Mesenchymal stem cell (in vitro differentiated cells and primary cell): ENCODE measurements around the gene SYNM.
A peak's percentile ranks its signal among the peaks of the same experiment; 100 is the strongest.

Experiments
- DNase-seq: peaks from one replicate; pipeline ENCODE4 v3.0.0-alpha.2; 2013
- H2AFZ ChIP-seq: one replicate; pipeline ENCODE4 v1.6.1; 2013; ENCODE audit warnings: low read depth, mild to moderate bottlenecking, control low read depth, inconsistent platforms, low read length, moderate library complexity
- H2AK5ac ChIP-seq: 2 replicates; pipeline ENCODE4 v1.6.1; 2013; ENCODE audit warnings: low read length, moderate library complexity, mild to moderate bottlenecking, inconsistent platforms; ENCODE audit not compliant: severe bottlenecking
- H2BK120ac ChIP-seq: one replicate; pipeline ENCODE4 v1.6.1; 2013; ENCODE audit warnings: low read depth, mild to moderate bottlenecking, inconsistent platforms, low read length, moderate library complexity
- H2BK12ac ChIP-seq, 2 experiments: one replicate each; pipeline ENCODE4 v1.6.1; 2013; ENCODE audit warnings: inconsistent platforms in 2 of 2, low read length in 2 of 2, mild to moderate bottlenecking in 2 of 2, moderate library complexity in 2 of 2, control low read depth in 1 of 2
- H2BK15ac ChIP-seq: one replicate; pipeline ENCODE4 v1.6.1; 2013; ENCODE audit warnings: mild to moderate bottlenecking, low read depth, inconsistent platforms; ENCODE audit not compliant: poor library complexity, severe bottlenecking
- H2BK5ac ChIP-seq: 2 replicates; pipeline ENCODE4 v1.6.1; 2013; ENCODE audit warnings: low read depth, mild to moderate bottlenecking, low read length, control low read depth, inconsistent platforms; ENCODE audit not compliant: poor library complexity, severe bottlenecking
- H3K14ac ChIP-seq, 2 experiments: one replicate each; pipeline ENCODE4 v1.6.1; 2013; ENCODE audit warnings: inconsistent platforms in 2 of 2, low read length in 2 of 2, control low read depth in 1 of 2, mild to moderate bottlenecking in 1 of 2, moderate library complexity in 1 of 2
- H3K18ac ChIP-seq, 2 experiments: one replicate each; pipeline ENCODE4 v1.6.1; 2013; ENCODE audit warnings: inconsistent platforms in 2 of 2, low read length in 2 of 2, control low read depth in 1 of 2, low read depth in 1 of 2, mild to moderate bottlenecking in 1 of 2
- H3K23ac ChIP-seq, 2 experiments: one replicate each; pipeline ENCODE4 v1.6.1; 2013; ENCODE audit warnings: inconsistent platforms in 2 of 2, low read length in 2 of 2, mild to moderate bottlenecking in 2 of 2, moderate library complexity in 2 of 2, control low read depth in 1 of 2
- H3K27ac ChIP-seq: 2 replicates; pipeline ENCODE4 v1.5.1; 2013; ENCODE audit warnings: mild to moderate bottlenecking, moderate library complexity, low read length, control low read depth, inconsistent platforms; ENCODE audit not compliant: poor library complexity, severe bottlenecking
- H3K27me3 ChIP-seq, 2 experiments: 2 replicates each; pipeline versions ENCODE4 v1.6.1 to v1.7.0; 2013; ENCODE audit warnings: low read length in 2 of 2, mild to moderate bottlenecking in 2 of 2, moderate library complexity in 2 of 2, control low read depth in 1 of 2, inconsistent platforms in 1 of 2; ENCODE audit not compliant: control insufficient read depth in 1 of 2, insufficient read depth in 1 of 2
- H3K36me3 ChIP-seq, 2 experiments: 2 replicates each; pipeline versions ENCODE4 v1.6.1 to v1.7.0; 2013; ENCODE audit warnings: low read length in 2 of 2, control low read depth in 1 of 2, inconsistent platforms in 1 of 2, low read depth in 1 of 2, mild to moderate bottlenecking in 1 of 2; ENCODE audit not compliant: insufficient read depth in 2 of 2, control insufficient read depth in 1 of 2
- H3K4ac ChIP-seq, 2 experiments: one replicate each; pipeline ENCODE4 v1.6.1; 2013; ENCODE audit warnings: inconsistent platforms in 2 of 2, low read length in 2 of 2, mild to moderate bottlenecking in 2 of 2, moderate library complexity in 2 of 2, control low read depth in 1 of 2, low read depth in 1 of 2
- H3K4me1 ChIP-seq: 2 replicates; pipeline ENCODE4 v1.6.1; 2013; ENCODE audit warnings: low read depth, low read length, control low read depth; ENCODE audit not compliant: control insufficient read depth, insufficient read depth
- H3K4me2 ChIP-seq: 2 replicates; pipeline ENCODE4 v1.6.1; 2013; ENCODE audit warnings: low read length, mild to moderate bottlenecking, inconsistent platforms; ENCODE audit not compliant: poor library complexity, severe bottlenecking
- H3K4me3 ChIP-seq, 2 experiments: 2 replicates each; pipeline versions ENCODE4 v1.5.1 to v1.7.0; 2013; ENCODE audit warnings: low read length in 2 of 2, mild to moderate bottlenecking in 2 of 2, control low read depth in 1 of 2, low read depth in 1 of 2; ENCODE audit not compliant: insufficient read depth in 1 of 2
- H3K79me1 ChIP-seq: replicated peaks from 2 replicates; pipeline ENCODE4 v1.6.1; 2013; ENCODE audit warnings: mild to moderate bottlenecking, control low read depth, low read length, inconsistent platforms; ENCODE audit not compliant: poor library complexity, severe bottlenecking
- H3K9ac ChIP-seq: 2 replicates; pipeline ENCODE4 v1.7.0; 2013; ENCODE audit warnings: mild to moderate bottlenecking, low read length, moderate library complexity
- H3K9me3 ChIP-seq: 2 replicates; pipeline ENCODE4 v1.7.0; 2013; ENCODE audit warnings: mild to moderate bottlenecking, low read length; ENCODE audit not compliant: control insufficient read depth
- H4K8ac ChIP-seq: one replicate; pipeline ENCODE4 v1.6.1; 2013; ENCODE audit warnings: inconsistent platforms, mild to moderate bottlenecking, low read length, moderate library complexity
- H4K91ac ChIP-seq: one replicate; pipeline ENCODE4 v1.6.1; 2013; ENCODE audit warnings: mild to moderate bottlenecking, low read length, inconsistent platforms
- WGBS: methylation state at CpG from one replicate; pipeline ENCODE4 v1.1.7; 2013; ENCODE audit warnings: mixed read lengths; 5-methylcytosine and 5-hydroxymethylcytosine counted together

SYNM gene

GRCh38 chr15:99114511-99115299 lies 9.8 kb downstream of the SYNM start:
- Histone ChIP-seq H2BK12ac (no peak overlapping the region), H4K8ac (no peak overlapping the region), H3K14ac (peak overlapping the region in 1 of 2 experiments; percentile 36), H2AK5ac (no peak overlapping the region), H3K9ac (no peak overlapping the region), H3K9me3 (no peaks in the 10 kb centered on the region), H3K4me1 (no peaks in the 10 kb centered on the region), H3K79me1 (no peaks in the 10 kb centered on the region), H2BK15ac (no peak overlapping the region), H3K18ac (no peak overlapping the region), H2AFZ (no peak overlapping the region), H4K91ac (no peak overlapping the region), H2BK5ac (no peak overlapping the region), H3K4me2 (no peak overlapping the region), H3K27ac (no peak overlapping the region), H3K4ac (no peak overlapping the region), H3K27me3 (no peaks in the 10 kb centered on the region), H3K4me3 (no peak overlapping the region), H2BK120ac (no peak overlapping the region), H3K23ac (no peak overlapping the region), H3K36me3 (peaks cover 0 to 21% of the 10 kb centered on the region in 2 experiments)
- 86% methylated on average over 12 of the region's 12 CpGs for WGBS
- DNase-seq: no peak

- Histone ChIP-seq H4K91ac (no peak overlapping the region), H2BK15ac (no peak overlapping the region), H2AK5ac (no peak overlapping the region), H3K9ac (no peak overlapping the region), H3K4me3 (no peak overlapping the region), H3K4ac (no peak overlapping the region), H2BK5ac (no peak overlapping the region), H3K27me3 (no peaks in the 10 kb centered on the region), H3K9me3 (no peaks in the 10 kb centered on the region), H3K14ac (no peak overlapping the region), H2AFZ (no peak overlapping the region), H3K79me1 (no peaks in the 10 kb centered on the region), H3K23ac (no peak overlapping the region), H2BK12ac (no peak overlapping the region), H3K36me3 (peaks cover 0 to 21% of the 10 kb centered on the region in 2 experiments), H3K4me2 (no peak overlapping the region), H4K8ac (no peak overlapping the region), H2BK120ac (no peak overlapping the region), H3K4me1 (peaks cover 2% of the 10 kb centered on the region), H3K27ac (no peak overlapping the region), H3K18ac (no peak overlapping the region)
- 90% methylated on average over 11 of the region's 11 CpGs for WGBS
- DNase-seq: no peak
Observed at GRCh38 chr15:99115300-99116215, 10.7 kb downstream of the SYNM start.

- Histone ChIP-seq H3K4me1 (peaks cover 7% of the 10 kb centered on the region), H3K4ac (no peak overlapping the region), H3K23ac (no peak overlapping the region), H4K91ac (no peak overlapping the region), H4K8ac (no peak overlapping the region), H3K79me1 (no peaks in the 10 kb centered on the region), H2AK5ac (no peak overlapping the region), H3K9ac (no peak overlapping the region), H3K18ac (no peak overlapping the region), H2AFZ (no peak overlapping the region), H2BK120ac (no peak overlapping the region), H2BK5ac (no peak overlapping the region), H3K4me2 (no peak overlapping the region), H3K36me3 (peaks cover 0 to 21% of the 10 kb centered on the region in 2 experiments), H3K9me3 (no peaks in the 10 kb centered on the region), H3K27ac (no peak overlapping the region), H3K27me3 (no peaks in the 10 kb centered on the region), H2BK15ac (no peak overlapping the region), H2BK12ac (no peak overlapping the region), H3K4me3 (no peak overlapping the region), H3K14ac (no peak overlapping the region)
- 95% methylated on average over 8 of the region's 8 CpGs for WGBS
- no peak for DNase-seq
Observed at GRCh38 chr15:99117111-99117510, 12.2 kb downstream of the SYNM start.
